ENCODE results near the gene RBBP4.

The RBBP4 gene

DNA sequence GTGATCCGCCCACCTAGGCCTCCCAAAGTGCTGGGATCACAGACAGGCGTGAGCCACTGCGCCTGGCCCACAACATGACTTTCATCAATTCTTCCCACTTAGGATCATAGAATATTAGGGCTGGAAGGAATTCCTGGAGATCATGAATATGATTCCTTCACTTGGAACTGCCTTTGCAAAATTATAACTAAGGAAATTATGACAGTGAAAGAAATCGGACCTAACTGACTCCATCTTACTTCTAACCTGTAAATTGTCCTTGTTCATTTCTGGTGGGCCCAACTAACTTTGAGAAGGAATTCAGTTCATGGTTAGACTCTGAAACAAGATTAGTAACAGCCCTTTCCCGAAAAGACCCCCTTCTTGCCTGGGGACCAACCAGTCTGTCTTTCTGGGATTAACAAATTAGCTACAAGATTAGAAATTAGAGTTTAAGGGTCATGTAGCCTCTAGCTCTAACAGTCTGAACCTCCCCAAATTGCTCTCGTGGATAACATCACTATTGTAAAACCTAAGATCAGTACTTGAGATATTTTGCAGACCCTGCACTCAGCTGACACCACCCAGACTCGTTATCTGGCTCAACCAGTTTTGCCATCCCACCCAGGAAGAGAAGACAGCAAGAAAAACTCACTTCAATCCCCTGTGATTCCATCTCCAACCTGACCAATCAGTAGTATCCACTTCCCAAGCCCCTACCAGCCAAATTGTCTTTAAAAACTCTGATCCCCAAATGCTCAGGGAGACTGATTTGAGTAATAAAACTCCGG is 15.3 kb upstream of the RBBP4 start:
- no peak overlapping the region for H3K4me3 ChIP-seq (ENCODE audit: low read depth, low read length)
- TF ChIP-seq ZNF169 (tag by site-specific recombination; IDR thresholded peaks at IDR 0.05) (no peak), HOXA7 (CRISPR knock-in tag; IDR thresholded peaks at IDR 0.05; ENCODE audit: borderline replicate concordance) (no peak), ZNF501 (tag by site-specific recombination; IDR thresholded peaks at IDR 0.05) (no peak), ZNF10 (tag by site-specific recombination; IDR thresholded peaks at IDR 0.05) (no peak), ZNF530 (tag by site-specific recombination; IDR thresholded peaks at IDR 0.05; ENCODE audit: low read depth) (no peak), ZNF416 (tag by site-specific recombination; IDR thresholded peaks at IDR 0.05) (no peak)
- H3K27ac ChIP-seq (ENCODE audit: extremely low read depth, low read depth, low read length): no peak overlapping the region
- ChIA-PET POLR2A (no interaction called here), CTCF (interaction anchor here (0.6 kb wide), 1 partner anchor 115 kb away, joined by 4 read pairs; no protein-coding TSS in a partner anchor)
- peaks cover 19 to 36% of the 10 kb centered on the region in 2 experiments for H3K36me3 ChIP-seq (ENCODE audit: control insufficient read depth in 2 of 2, insufficient read depth in 1 of 2, low read length in 2 of 2)
- H3K4me1 ChIP-seq (ENCODE audit: control insufficient read depth, insufficient read depth, low read length): no peaks in the 10 kb centered on the region
- H3K9me3 ChIP-seq (ENCODE audit: control insufficient read depth, insufficient read depth, low read depth, low read length): no peaks in the 10 kb centered on the region

GRCh38 chr1:32636914-32637645 is 13.9 kb upstream of the RBBP4 start:
- POLR2A ChIA-PET: no interaction called here
- no peaks in the 10 kb centered on the region for H3K9me3 ChIP-seq (ENCODE audit: control insufficient read depth, insufficient read depth, low read depth, low read length)
- H3K4me1 ChIP-seq (ENCODE audit: control insufficient read depth, insufficient read depth, low read length): no peaks in the 10 kb centered on the region
- no peak for TF ChIP-seq ZNF248 (tag by site-specific recombination; IDR thresholded peaks at IDR 0.05)
- TF ChIP-seq ZNF394 (tag by site-specific recombination; IDR thresholded peaks at IDR 0.05; ENCODE audit: borderline replicate concordance): peak; percentile 40; the same call in 1 of the 2 replicates
- TF ChIP-seq ZBTB17 (tag by site-specific recombination; IDR thresholded peaks at IDR 0.05): peak; percentile 30; the same call in 1 of the 2 replicates
- no peak overlapping the region for H3K27ac ChIP-seq (ENCODE audit: extremely low read depth, low read depth, low read length)
- H3K36me3 ChIP-seq (ENCODE audit: control insufficient read depth in 2 of 2, insufficient read depth in 1 of 2, low read length in 2 of 2): peaks cover 14 to 28% of the 10 kb centered on the region in 2 experiments
- H3K4me3 ChIP-seq (ENCODE audit: low read depth, low read length): no peak overlapping the region
- CTCF ChIA-PET: interaction anchor here (0.8 to 1.1 kb wide), 2 partner anchors 39 to 117 kb away, joined by 3 to 4 read pairs; no protein-coding TSS in a partner anchor

DNA sequence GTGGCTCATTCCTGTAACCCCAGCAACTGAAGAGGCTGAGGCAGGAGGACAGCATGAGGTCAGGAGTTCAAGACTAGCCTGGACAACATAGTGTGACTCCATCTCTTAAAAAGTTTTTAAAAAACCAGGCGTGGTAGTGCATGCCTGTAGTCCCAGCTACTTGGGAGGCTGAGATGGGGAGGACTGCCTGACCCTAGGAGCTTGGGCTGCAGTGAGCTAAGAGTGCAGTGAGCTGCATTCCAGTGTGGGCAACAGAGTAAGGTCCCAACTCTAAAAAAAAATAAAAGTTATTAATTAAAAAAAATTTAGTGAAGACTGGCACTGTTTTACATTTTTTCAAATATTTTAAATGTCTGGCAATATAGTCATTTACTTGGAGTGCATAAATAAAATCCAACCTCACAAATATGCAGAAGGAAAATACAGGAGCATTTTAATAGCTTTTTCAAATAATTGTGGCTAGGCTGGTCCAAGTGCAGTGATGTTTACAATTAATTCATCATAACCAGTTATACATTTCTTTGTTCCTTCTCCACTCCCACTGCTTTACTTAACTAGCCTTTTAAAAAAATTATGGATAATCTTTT is 11.4 kb upstream of the RBBP4 start:
- Histone ChIP-seq H3K36me3 (ENCODE audit: control insufficient read depth in 2 of 2, insufficient read depth in 1 of 2, low read length in 2 of 2) (peaks cover 3 to 8% of the 10 kb centered on the region in 2 experiments; a peak in 2 of 3 replicates), H3K9me3 (ENCODE audit: control insufficient read depth, insufficient read depth, low read depth, low read length) (no peaks in the 10 kb centered on the region), H3K27ac (ENCODE audit: extremely low read depth, low read depth, low read length) (no peak overlapping the region), H3K4me3 (ENCODE audit: low read depth, low read length) (no peak overlapping the region), H3K4me1 (ENCODE audit: control insufficient read depth, insufficient read depth, low read length) (no peaks in the 10 kb centered on the region)
- ChIA-PET POLR2A (interaction anchor here (1.7 kb wide), 1 partner anchor 11 kb away, joined by 4 read pairs; the partner anchor contains the start of genes RBBP4 and ZBTB8OS), CTCF (interaction anchor here (0.7 to 1.0 kb wide), 3 partner anchors 13 to 1945 kb away, joined by 3 to 5 read pairs (median 3); no protein-coding TSS in a partner anchor)
- TF ChIP-seq ZNF140 (tag by site-specific recombination; IDR thresholded peaks at IDR 0.05) (no peak), GLI4 (tag by site-specific recombination; IDR thresholded peaks at IDR 0.05) (no peak), ZNF366 (tag by site-specific recombination; conservative IDR thresholded peaks at IDR 0.05) (no peak), ZNF558 (tag by site-specific recombination; IDR thresholded peaks at IDR 0.05) (no peak), ZNF169 (tag by site-specific recombination; IDR thresholded peaks at IDR 0.05) (no peak), KLF16 (tag by site-specific recombination; IDR thresholded peaks at IDR 0.05) (no peak), ZNF768 (tag by site-specific recombination; IDR thresholded peaks at IDR 0.05) (no peak), KLF9 (tag by site-specific recombination; IDR thresholded peaks at IDR 0.05; ENCODE audit: low read depth) (no peak), YY2 (tag by site-specific recombination; IDR thresholded peaks at IDR 0.05) (no peak), ZNF544 (tag by site-specific recombination; IDR thresholded peaks at IDR 0.05) (no peak), ZNF621 (tag by site-specific recombination; IDR thresholded peaks at IDR 0.05) (no peak), ZNF488 (tag by site-specific recombination; IDR thresholded peaks at IDR 0.05) (no peak), ZNF830 (tag by site-specific recombination; IDR thresholded peaks at IDR 0.05; ENCODE audit: low read depth) (no peak)
- TF ChIP-seq, protein P1, sequence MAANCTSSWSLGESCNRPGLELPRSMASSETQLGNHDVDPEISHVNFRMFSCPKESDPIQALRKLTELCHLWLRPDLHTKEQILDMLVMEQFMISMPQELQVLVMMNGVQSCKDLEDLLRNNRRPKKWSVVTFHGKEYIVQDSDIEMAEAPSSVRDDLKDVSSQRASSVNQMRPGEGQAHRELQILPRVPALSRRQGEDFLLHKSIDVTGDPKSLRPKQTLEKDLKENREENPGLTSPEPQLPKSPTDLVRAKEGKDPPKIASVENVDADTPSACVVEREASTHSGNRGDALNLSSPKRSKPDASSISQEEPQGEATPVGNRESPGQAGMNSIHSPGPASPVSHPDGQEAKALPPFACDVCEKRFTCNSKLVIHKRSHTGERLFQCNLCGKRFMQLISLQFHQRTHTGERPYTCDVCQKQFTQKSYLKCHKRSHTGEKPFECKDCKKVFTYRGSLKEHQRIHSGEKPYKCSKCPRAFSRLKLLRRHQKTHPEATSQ (tag by site-specific recombination; IDR thresholded peaks at IDR 0.05): no peak
- TF ChIP-seq, protein P2, sequence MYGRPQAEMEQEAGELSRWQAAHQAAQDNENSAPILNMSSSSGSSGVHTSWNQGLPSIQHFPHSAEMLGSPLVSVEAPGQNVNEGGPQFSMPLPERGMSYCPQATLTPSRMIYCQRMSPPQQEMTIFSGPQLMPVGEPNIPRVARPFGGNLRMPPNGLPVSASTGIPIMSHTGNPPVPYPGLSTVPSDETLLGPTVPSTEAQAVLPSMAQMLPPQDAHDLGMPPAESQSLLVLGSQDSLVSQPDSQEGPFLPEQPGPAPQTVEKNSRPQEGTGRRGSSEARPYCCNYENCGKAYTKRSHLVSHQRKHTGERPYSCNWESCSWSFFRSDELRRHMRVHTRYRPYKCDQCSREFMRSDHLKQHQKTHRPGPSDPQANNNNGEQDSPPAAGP (tag by site-specific recombination; IDR thresholded peaks at IDR 0.05): no peak
- TF ChIP-seq, protein P3, sequence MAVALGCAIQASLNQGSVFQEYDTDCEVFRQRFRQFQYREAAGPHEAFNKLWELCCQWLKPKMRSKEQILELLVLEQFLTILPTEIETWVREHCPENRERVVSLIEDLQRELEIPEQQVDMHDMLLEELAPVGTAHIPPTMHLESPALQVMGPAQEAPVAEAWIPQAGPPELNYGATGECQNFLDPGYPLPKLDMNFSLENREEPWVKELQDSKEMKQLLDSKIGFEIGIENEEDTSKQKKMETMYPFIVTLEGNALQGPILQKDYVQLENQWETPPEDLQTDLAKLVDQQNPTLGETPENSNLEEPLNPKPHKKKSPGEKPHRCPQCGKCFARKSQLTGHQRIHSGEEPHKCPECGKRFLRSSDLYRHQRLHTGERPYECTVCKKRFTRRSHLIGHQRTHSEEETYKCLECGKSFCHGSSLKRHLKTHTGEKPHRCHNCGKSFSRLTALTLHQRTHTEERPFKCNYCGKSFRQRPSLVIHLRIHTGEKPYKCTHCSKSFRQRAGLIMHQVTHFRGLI (tag by site-specific recombination; IDR thresholded peaks at IDR 0.05): no peak

All from HEK293 (cell line).